Measurements from ENCODE around the gene ZNF20. TPM values are rescaled to one million over a fixed set of nuclear protein-coding genes. Genes with fewer than 3 reads are reported as not detected.
"Not testable (repeated sequence)": the region's sequence is repeated elsewhere in the genome, so short reads cannot be mapped to it uniquely, and the experiment has no call there.

ZNF20 gene
- total RNA-seq, 1 donor from 2014 or later: 2.8 TPM

- Mint-ChIP-seq H3K9me3 (peaks cover 70% of the 10 kb centered on the region), H3K36me3 (ENCODE audit: low read depth) (peaks cover 19% of the 10 kb centered on the region), H3K4me1 (ENCODE audit: low read depth) (no peaks in the 10 kb centered on the region), H3K27ac (no peak overlapping the region), H3K27me3 (ENCODE audit: insufficient read depth) (no peaks in the 10 kb centered on the region), H3K4me3 (no peak overlapping the region)
- DNase-seq (ENCODE audit: low spot score): no peak
- intact Hi-C loops (cut with micrococcal nuclease): no loop called here
Observed at GRCh38 chr19:12098040-12098439, 42.1 kb downstream of the ZNF20 start.

- intact Hi-C loops (cut with micrococcal nuclease): no loop called here
- H3K4me3 Mint-ChIP-seq: no peak overlapping the region
- H3K4me1 Mint-ChIP-seq (ENCODE audit: low read depth): no peaks in the 10 kb centered on the region
- peaks cover 19% of the 10 kb centered on the region for H3K36me3 Mint-ChIP-seq (ENCODE audit: low read depth)
- no peak for DNase-seq (ENCODE audit: low spot score)
- H3K27me3 Mint-ChIP-seq (ENCODE audit: insufficient read depth): no peaks in the 10 kb centered on the region
- H3K9me3 Mint-ChIP-seq: peaks cover 45% of the 10 kb centered on the region
- H3K27ac Mint-ChIP-seq: no peak overlapping the region
Observed at GRCh38 chr19:12095111-12095790, 44.9 kb downstream of the ZNF20 start.

GRCh38 chr19:12093777-12094176 lies 46.4 kb downstream of the ZNF20 start:
- H3K27ac Mint-ChIP-seq: no peak overlapping the region
- H3K4me1 Mint-ChIP-seq (ENCODE audit: low read depth): no peaks in the 10 kb centered on the region
- peak overlapping the region; percentile 81 for H3K4me3 Mint-ChIP-seq
- intact Hi-C loops (cut with micrococcal nuclease): loop anchor here (5.0 kb wide), 1 partner anchor 199 kb away; the partner anchor contains the start of gene ZNF44
- no peaks in the 10 kb centered on the region for H3K27me3 Mint-ChIP-seq (ENCODE audit: insufficient read depth)
- peaks cover 16% of the 10 kb centered on the region for H3K36me3 Mint-ChIP-seq (ENCODE audit: low read depth)
- peaks cover 31% of the 10 kb centered on the region for H3K9me3 Mint-ChIP-seq
- no peak for DNase-seq (ENCODE audit: low spot score)

- no peaks in the 10 kb centered on the region for H3K4me1 Mint-ChIP-seq (ENCODE audit: low read depth)
- peaks cover 29% of the 10 kb centered on the region for H3K9me3 Mint-ChIP-seq
- peak overlapping the region; percentile 81 for H3K4me3 Mint-ChIP-seq
- H3K27ac Mint-ChIP-seq: peak overlapping the region; percentile 53
- peaks cover 15% of the 10 kb centered on the region for H3K36me3 Mint-ChIP-seq (ENCODE audit: low read depth)
- intact Hi-C loops (cut with micrococcal nuclease): loop anchor here (1.0 to 5.0 kb wide), 3 partner anchors 48 to 199 kb away; partner anchors contain the start of gene ZNF44
- no peaks in the 10 kb centered on the region for H3K27me3 Mint-ChIP-seq (ENCODE audit: insufficient read depth)
- DNase-seq (ENCODE audit: low spot score): no peak
Observed at GRCh38 chr19:12092956-12093355, 47.2 kb downstream of the ZNF20 start.

GRCh38 chr19:12092065-12092867 lies 47.9 kb downstream of the ZNF20 start:
- peak; percentile 41 for DNase-seq (ENCODE audit: low spot score)
- peaks cover 29% of the 10 kb centered on the region for H3K9me3 Mint-ChIP-seq
- peak overlapping the region; percentile 76 for H3K27ac Mint-ChIP-seq
- H3K36me3 Mint-ChIP-seq (ENCODE audit: low read depth): peaks cover 14% of the 10 kb centered on the region
- intact Hi-C loops (cut with micrococcal nuclease): loop anchor here (1.0 to 5.0 kb wide), 3 partner anchors 49 to 200 kb away; partner anchors contain the start of gene ZNF44
- H3K4me3 Mint-ChIP-seq: peak overlapping the region; percentile 81
- H3K27me3 Mint-ChIP-seq (ENCODE audit: insufficient read depth): no peaks in the 10 kb centered on the region
- no peaks in the 10 kb centered on the region for H3K4me1 Mint-ChIP-seq (ENCODE audit: low read depth)

- H3K4me1 Mint-ChIP-seq (ENCODE audit: low read depth): no peaks in the 10 kb centered on the region
- DNase-seq (ENCODE audit: low spot score): peak; percentile 29
- H3K4me3 Mint-ChIP-seq: peak overlapping the region; percentile 43
- intact Hi-C loops (cut with micrococcal nuclease): loop anchor here (5.0 kb wide), 1 partner anchor 201 kb away; the partner anchor contains the start of gene ZNF44
- H3K9me3 Mint-ChIP-seq: peaks cover 24% of the 10 kb centered on the region
- H3K27me3 Mint-ChIP-seq (ENCODE audit: insufficient read depth): no peaks in the 10 kb centered on the region
- peak overlapping the region; percentile 0 for H3K27ac Mint-ChIP-seq
- H3K36me3 Mint-ChIP-seq (ENCODE audit: low read depth): peaks cover 10% of the 10 kb centered on the region
Observed at GRCh38 chr19:12090807-12091206, 49.3 kb downstream of the ZNF20 start.

GRCh38 chr19:12085074-12085818 lies 54.9 kb downstream of the ZNF20 start:
- no peak overlapping the region for H3K27ac Mint-ChIP-seq
- no peak for DNase-seq (ENCODE audit: low spot score)
- H3K27me3 Mint-ChIP-seq (ENCODE audit: insufficient read depth): no peaks in the 10 kb centered on the region
- no peaks in the 10 kb centered on the region for H3K4me1 Mint-ChIP-seq (ENCODE audit: low read depth)
- H3K4me3 Mint-ChIP-seq: no peak overlapping the region
- intact Hi-C loops (cut with micrococcal nuclease): no loop called here
- H3K9me3 Mint-ChIP-seq: peaks cover 32% of the 10 kb centered on the region
- H3K36me3 Mint-ChIP-seq (ENCODE audit: low read depth): no peaks in the 10 kb centered on the region

- intact Hi-C loops (cut with micrococcal nuclease); H3K27me3 Mint-ChIP-seq (ENCODE audit: insufficient read depth); DNase-seq (ENCODE audit: low spot score); H3K4me1 Mint-ChIP-seq (ENCODE audit: low read depth); H3K27ac Mint-ChIP-seq; H3K4me3 Mint-ChIP-seq; H3K36me3 Mint-ChIP-seq (ENCODE audit: low read depth): not testable (repeated sequence)
- H3K9me3 Mint-ChIP-seq: peaks cover 38% of the 10 kb centered on the region
Observed at GRCh38 chr19:12083336-12083735, 56.8 kb downstream of the ZNF20 start.

Other genes starting within 250 kb of the ZNF20 start
- 11.9 and 12.2 TPM in 2 replicates for gene ZNF700, start 215.2 kb downstream of the ZNF20 start, total RNA-seq
- gene ZNF763, start 175.3 kb downstream of the ZNF20 start, total RNA-seq: 0.49 and 1.1 TPM in 2 replicates
- gene ZNF433, start 104.7 kb downstream of the ZNF20 start, total RNA-seq: 0.39 TPM in 1 of 2 replicates, not detected in the other
- gene ZNF878, start 87.4 kb downstream of the ZNF20 start, total RNA-seq: 0.13 and 0.39 TPM in 2 replicates
- gene ZNF844, start 75.6 kb downstream of the ZNF20 start, total RNA-seq: 0.73 and 0.86 TPM in 2 replicates
- gene ZNF625, start 16.4 kb upstream of the ZNF20 start, total RNA-seq: 2.5 and 2.9 TPM in 2 replicates
- 10.1 and 10.8 TPM in 2 replicates for gene ZNF136, start 22.7 kb upstream of the ZNF20 start, total RNA-seq
- gene ZNF44, start 154.5 kb upstream of the ZNF20 start, total RNA-seq: 7.4 and 10.3 TPM in 2 replicates
- gene ZNF563, start 193.3 kb upstream of the ZNF20 start, total RNA-seq: 1.4 and 2.5 TPM in 2 replicates
- 0.39 and 0.47 TPM in 2 replicates for gene ZNF442, start 225.3 kb upstream of the ZNF20 start, total RNA-seq